Measurements from ENCODE around the gene PTPN3. TPM values are rescaled to one million over a fixed set of nuclear protein-coding genes. Genes with fewer than 3 reads are reported as not detected.

PTPN3 gene
- total RNA-seq, 2 donors from 2014 or later = 11.0 to 16.3 TPM

DNA sequence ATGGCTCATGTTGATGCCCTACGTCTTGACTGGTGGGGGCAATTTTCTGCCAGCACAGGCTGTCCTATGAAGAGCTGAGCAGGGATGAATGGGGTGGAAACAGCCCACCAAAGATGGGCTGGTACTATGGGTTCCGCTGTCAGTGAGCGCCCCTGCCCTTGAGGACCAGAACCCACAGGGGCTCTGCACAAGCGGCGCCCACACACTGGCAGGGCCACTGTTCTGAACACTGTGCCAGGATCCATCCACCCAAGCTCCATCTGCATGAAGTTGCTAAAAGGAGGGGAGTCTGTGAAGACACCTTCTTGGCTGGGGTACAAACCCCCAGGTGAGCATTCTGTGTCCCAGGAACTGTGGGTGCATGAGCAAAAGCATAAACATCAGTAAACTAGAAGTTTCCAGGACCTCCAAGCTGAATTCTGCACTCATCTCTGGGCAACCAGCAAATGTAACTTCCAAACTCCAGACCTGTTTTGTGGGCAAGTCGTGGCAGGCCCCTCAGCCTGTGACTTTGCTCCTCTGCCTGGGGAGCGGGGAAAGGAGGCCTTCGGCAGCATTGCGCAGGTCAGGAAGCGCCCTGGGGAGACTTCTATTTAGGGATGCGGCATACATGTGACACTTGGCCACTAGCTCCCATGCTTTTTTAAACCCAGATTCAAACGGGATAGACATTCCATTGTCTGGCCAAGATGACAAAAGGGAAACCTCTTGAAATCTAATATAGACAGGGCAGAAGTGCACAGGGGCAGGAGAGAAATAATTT, 48.9 kb downstream of the PTPN3 start:
- Histone ChIP-seq H3K4me1 (replicated peaks) (no peaks in the 10 kb centered on the region), H3K4me3 (no peak overlapping the region), H3K36me3 (no peaks in the 10 kb centered on the region), H3K9me3 (no peaks in the 10 kb centered on the region), H3K27ac (no peak overlapping the region), H3K27me3 (replicated peaks; ENCODE audit: insufficient read depth) (no peaks in the 10 kb centered on the region)
- peak; percentile 76 for TF ChIP-seq POLR2AphosphoS5 (IDR thresholded peaks at IDR 0.05)
- TF ChIP-seq, protein P1, sequence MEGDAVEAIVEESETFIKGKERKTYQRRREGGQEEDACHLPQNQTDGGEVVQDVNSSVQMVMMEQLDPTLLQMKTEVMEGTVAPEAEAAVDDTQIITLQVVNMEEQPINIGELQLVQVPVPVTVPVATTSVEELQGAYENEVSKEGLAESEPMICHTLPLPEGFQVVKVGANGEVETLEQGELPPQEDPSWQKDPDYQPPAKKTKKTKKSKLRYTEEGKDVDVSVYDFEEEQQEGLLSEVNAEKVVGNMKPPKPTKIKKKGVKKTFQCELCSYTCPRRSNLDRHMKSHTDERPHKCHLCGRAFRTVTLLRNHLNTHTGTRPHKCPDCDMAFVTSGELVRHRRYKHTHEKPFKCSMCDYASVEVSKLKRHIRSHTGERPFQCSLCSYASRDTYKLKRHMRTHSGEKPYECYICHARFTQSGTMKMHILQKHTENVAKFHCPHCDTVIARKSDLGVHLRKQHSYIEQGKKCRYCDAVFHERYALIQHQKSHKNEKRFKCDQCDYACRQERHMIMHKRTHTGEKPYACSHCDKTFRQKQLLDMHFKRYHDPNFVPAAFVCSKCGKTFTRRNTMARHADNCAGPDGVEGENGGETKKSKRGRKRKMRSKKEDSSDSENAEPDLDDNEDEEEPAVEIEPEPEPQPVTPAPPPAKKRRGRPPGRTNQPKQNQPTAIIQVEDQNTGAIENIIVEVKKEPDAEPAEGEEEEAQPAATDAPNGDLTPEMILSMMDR (IDR thresholded peaks at IDR 0.05) = no peak
- peak; percentile 83 for DNase-seq (ENCODE audit: low spot score)
- WGBS = 76% methylated on average over 12 of the region's 12 CpGs
- intact Hi-C loops (cut with DNase I) = loop anchor here (5.0 kb wide), 1 partner anchor 68 kb away; no protein-coding TSS in a partner anchor

DNA sequence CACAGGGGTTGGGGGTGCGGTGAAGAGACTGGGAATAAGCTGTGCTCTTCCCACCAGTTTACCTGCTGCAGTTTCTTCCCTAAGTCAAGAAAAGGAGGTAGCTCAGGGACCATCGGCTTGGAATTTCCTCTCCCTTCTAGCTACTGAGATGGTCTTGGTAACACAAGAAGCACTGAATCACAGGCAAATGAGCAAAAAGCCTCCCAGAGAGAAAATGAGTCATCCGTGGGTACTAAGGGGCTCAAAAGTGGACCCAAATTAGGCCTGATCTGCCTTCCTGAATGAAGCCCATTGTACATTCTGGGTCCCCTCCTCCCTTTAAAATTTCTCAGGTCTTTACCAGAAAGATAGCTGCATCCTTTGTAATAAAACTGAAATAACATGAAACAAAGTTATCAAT, 49.9 kb downstream of the PTPN3 start:
- H3K36me3 ChIP-seq = no peaks in the 10 kb centered on the region
- no peak overlapping the region for H3K4me3 ChIP-seq
- H3K4me1 ChIP-seq (replicated peaks) = no peaks in the 10 kb centered on the region
- H3K27me3 ChIP-seq (replicated peaks; ENCODE audit: insufficient read depth) = no peaks in the 10 kb centered on the region
- no peak for DNase-seq (ENCODE audit: low spot score)
- H3K9me3 ChIP-seq = no peaks in the 10 kb centered on the region
- WGBS = 86% methylated on average over 3 of the region's 3 CpGs
- H3K27ac ChIP-seq = no peak overlapping the region
- TF ChIP-seq, protein P1 (IDR thresholded peaks at IDR 0.05) = no peak
- TF ChIP-seq POLR2AphosphoS5 (IDR thresholded peaks at IDR 0.05) (no peak), POLR2A (IDR thresholded peaks at IDR 0.05) (no peak)
- intact Hi-C loops (cut with DNase I) = loop anchor here (5.0 kb wide), 1 partner anchor 69 kb away; no protein-coding TSS in a partner anchor

DNA sequence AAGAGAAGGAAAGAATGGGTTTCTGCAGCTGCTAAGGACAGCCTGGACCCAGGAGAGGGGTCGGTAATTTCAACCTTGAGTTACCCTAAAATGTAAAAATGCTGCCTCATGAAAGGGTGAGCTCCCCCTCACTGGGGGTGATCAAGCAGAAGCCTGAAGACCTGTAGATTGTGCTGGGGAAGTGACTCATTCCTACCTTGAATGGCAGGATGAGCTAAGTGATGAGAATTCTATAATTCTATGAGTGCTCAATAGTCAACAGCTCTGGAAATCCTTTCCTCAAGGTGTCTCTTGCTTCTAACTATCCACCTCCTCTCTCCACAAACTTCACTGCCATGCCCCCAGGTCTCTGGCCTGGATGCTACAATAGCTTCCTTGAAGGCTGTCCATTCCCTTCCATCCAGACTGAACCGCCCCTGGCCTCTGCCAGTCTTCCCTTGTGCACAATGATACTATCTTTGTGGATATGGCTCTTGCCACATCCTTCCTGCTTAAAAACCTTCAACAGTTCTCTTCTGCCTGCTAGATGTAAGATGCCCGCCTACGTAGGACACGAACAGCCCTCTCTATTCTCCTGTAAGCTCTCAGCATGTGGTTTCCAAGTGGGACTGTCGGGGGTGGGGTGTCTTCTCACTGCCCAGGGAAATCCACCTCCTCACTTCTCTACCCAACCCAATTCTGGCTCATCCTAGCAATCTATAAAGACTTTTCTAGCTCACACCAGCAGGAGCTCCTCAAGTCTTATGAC, 50.6 kb downstream of the PTPN3 start:
- H3K4me3 ChIP-seq = no peak overlapping the region
- H3K4me1 ChIP-seq (replicated peaks) = no peaks in the 10 kb centered on the region
- H3K36me3 ChIP-seq = no peaks in the 10 kb centered on the region
- 88% methylated on average over 6 of the region's 6 CpGs for WGBS
- intact Hi-C loops (cut with DNase I) = loop anchor here (5.0 kb wide), 1 partner anchor 70 kb away; no protein-coding TSS in a partner anchor
- DNase-seq (ENCODE audit: low spot score) = no peak
- H3K9me3 ChIP-seq = no peaks in the 10 kb centered on the region
- H3K27me3 ChIP-seq (replicated peaks; ENCODE audit: insufficient read depth) = no peaks in the 10 kb centered on the region
- no peak overlapping the region for H3K27ac ChIP-seq
- TF ChIP-seq POLR2A (IDR thresholded peaks at IDR 0.05) (no peak), POLR2AphosphoS5 (IDR thresholded peaks at IDR 0.05) (no peak)
- TF ChIP-seq, protein P1 (IDR thresholded peaks at IDR 0.05) = no peak

DNA sequence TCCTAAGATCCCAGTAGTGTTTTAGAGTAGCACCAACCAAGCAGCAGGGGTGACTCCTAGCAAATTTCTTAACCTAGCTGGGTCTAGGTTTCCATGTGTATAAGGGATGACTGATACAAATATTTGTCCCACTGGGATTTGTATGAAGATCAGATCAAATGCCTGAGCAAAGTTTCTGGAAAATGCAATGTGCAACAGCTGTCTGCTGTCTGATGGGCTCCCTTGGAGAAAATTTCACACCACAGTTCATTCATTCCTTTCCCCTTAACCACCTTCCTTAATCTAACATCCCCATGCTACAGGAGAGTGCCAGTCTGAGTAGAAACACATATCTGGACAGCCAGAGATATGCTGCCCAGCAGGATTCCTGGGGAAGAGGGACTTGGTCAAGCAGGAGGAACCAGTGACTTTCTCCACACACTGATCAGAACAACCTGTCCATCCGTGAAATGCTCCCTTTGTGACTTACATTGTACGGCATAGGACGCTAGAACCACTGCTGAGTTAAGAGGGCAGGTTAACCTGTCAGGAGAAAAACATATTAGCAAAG, 53.3 kb downstream of the PTPN3 start:
- no peak overlapping the region for H3K27ac ChIP-seq
- TF ChIP-seq POLR2AphosphoS5 (IDR thresholded peaks at IDR 0.05) (no peak), POLR2A (IDR thresholded peaks at IDR 0.05) (no peak)
- TF ChIP-seq, protein P1 (IDR thresholded peaks at IDR 0.05) = no peak
- no peak for DNase-seq (ENCODE audit: low spot score)
- no peaks in the 10 kb centered on the region for H3K36me3 ChIP-seq
- H3K4me1 ChIP-seq (replicated peaks) = no peaks in the 10 kb centered on the region
- H3K27me3 ChIP-seq (replicated peaks; ENCODE audit: insufficient read depth) = no peaks in the 10 kb centered on the region
- 61% methylated on average over 3 of the region's 3 CpGs for WGBS
- no peak overlapping the region for H3K4me3 ChIP-seq
- intact Hi-C loops (cut with DNase I) = loop anchor here (5.0 kb wide), 1 partner anchor 72 kb away; no protein-coding TSS in a partner anchor
- no peaks in the 10 kb centered on the region for H3K9me3 ChIP-seq
